GM12872 (cell line): Measurements from ENCODE around the gene M6PR.

Experiments
- TF ChIP-seq, protein P1 (sequence below): IDR thresholded peaks from 3 replicates; pipeline ENCODE4 v1.5.1; 2011; ENCODE audit warnings: low read depth, mild to moderate bottlenecking, low read length, moderate library complexity; ENCODE audit not compliant: insufficient read depth

M6PR gene

DNA sequence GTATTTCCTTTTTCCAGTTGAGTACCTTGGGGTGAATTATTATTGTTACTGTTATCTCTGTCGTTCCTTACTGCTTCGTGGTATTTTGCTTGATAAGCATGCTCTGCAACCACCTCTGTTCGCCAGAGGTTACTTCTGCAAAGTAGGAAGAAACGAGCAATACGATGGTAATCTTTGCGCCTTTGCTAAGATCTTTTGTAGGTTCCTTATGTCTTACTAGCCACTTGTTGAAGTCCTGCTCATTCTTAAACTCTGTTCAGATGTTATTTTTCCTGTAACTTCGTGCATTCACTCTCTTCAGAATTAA, 729 bp upstream of the M6PR start:
- TF ChIP-seq, protein P1, sequence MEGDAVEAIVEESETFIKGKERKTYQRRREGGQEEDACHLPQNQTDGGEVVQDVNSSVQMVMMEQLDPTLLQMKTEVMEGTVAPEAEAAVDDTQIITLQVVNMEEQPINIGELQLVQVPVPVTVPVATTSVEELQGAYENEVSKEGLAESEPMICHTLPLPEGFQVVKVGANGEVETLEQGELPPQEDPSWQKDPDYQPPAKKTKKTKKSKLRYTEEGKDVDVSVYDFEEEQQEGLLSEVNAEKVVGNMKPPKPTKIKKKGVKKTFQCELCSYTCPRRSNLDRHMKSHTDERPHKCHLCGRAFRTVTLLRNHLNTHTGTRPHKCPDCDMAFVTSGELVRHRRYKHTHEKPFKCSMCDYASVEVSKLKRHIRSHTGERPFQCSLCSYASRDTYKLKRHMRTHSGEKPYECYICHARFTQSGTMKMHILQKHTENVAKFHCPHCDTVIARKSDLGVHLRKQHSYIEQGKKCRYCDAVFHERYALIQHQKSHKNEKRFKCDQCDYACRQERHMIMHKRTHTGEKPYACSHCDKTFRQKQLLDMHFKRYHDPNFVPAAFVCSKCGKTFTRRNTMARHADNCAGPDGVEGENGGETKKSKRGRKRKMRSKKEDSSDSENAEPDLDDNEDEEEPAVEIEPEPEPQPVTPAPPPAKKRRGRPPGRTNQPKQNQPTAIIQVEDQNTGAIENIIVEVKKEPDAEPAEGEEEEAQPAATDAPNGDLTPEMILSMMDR, result no peak

DNA sequence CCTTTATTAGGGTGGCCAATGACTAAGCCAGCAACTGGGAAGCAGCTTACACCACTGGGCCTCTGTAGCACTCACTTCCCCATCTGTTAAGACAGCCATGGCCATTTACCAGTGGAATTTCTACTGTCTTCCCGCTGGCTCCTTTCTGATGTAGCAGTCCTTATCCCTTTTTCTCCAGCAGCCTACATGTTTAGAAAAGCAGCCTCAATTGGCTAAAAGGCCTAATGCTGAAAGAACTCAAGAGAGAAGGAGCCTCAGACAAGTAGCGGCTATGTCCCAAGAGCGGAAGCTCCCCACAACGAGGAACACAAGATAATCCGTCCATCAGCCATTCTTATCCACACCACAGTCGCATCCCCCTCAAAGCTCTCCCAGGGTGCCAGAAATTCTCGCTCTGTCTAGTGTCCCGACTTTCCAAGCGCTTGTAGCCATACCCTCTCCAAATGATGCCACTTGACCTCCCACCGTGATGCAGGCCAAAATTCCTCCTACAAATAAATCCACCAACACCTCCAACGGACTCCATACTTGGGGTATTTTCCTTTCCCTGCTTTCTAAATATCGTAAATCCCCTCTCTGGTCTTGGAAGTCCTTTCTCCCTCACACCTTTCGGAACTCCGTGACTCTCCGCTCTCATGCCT, 624 bp downstream of the M6PR start:
- TF ChIP-seq, protein P1, result no peak

DNA sequence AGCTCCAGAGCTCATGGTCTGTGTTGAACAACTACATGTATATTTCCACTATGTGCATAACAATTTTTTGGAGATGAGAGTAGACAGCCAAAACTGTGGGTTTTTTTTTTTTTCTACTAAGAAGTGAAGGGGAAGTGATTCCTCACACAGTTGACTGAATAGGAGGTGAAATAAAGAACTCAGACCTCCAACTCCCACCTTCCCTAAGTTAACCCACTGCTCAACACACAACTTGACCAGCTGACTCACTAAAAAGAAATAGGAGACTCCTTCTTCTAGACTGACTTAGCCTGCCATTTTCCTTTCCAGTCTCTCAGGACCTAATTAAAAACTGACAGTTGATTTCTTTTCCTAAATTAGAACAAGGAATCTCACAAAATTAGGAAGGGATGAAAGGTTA, 1.7 kb downstream of the M6PR start:
- TF ChIP-seq, protein P1, result no peak

DNA sequence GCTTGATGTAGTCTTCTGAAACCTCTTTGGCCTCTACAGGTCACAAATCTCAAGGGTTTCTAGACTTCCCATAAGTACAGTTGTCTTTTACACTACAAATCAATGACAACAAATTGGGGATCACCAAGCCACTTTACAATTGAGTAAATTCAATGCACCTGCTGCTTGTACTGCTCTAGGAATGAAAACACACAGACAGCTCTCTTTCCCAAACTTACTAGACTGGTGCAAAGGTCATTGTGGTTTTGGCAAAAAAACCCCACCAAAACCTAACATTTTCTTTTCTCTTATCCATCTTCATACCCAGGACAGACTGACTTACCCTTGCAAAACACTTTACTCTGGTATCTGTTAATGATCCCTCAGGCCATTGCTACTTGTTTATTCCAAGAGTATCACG, 2.7 kb downstream of the M6PR start:
- TF ChIP-seq, protein P1, result no peak

DNA sequence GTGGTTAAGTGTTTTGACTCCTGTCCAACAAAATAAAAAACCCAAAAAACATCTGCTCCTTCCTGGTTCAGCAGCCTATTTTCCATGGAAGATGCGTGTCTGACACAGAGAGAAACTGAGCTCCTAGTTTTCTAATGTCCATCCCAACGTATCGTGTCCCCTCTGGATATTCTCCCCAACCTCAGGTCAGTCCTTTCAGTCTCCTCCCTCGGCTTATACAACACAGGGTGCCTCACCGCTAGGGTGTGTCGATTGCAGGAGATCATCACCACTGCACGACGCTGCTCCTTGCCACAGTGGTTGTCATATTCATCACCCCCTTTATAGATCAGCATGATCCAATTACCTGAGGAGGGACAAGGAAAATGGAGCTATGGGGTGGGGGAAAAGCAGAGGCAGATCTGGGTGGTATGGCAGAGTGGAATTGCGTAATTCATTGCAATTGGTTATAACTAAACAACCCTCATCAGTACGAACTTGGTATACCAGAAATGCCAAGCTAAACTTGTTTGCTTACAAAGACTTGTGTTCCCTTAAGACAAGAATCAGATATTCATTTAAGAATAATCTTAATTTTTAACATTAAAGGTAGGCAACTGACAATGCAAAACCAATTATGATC, 5.8 kb downstream of the M6PR start:
- TF ChIP-seq, protein P1, result no peak

DNA sequence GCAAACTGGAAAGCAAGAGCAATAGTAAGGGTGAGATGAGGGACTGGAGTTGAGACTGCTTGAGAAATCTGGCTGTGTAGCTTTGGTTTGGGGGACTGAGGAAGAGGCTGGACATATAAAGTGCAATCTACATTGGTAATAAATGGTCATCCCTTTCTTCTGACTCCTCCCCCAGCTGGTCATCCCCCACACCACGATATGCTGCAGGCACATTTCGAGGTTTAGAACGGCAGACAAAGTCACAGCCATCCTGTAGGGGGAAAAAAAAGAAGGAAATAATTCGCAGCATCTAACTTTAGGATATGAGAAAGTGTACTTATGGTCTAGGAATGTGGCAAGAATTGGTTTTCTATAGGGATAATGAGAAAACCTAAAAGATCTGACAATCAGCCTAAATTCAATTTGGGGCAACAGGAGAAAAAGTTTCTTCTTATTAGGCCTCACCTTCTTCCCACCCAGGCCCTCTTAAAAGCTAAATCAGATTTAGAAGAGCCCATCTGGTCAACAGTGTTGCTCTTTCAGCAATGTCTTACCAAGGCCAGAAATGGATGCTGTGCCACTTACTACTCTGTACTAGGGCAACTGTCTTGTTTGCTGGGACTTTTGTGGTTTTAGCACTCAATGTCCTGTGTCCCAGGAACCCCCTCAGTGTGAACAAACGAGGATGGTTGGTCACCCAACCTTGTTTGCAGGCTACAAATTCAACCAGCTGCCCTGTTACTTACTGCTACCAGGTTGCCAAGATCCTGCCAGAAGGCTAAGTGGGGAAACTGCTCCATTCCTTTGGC, 7.6 kb downstream of the M6PR start:
- TF ChIP-seq, protein P1, result no peak

DNA sequence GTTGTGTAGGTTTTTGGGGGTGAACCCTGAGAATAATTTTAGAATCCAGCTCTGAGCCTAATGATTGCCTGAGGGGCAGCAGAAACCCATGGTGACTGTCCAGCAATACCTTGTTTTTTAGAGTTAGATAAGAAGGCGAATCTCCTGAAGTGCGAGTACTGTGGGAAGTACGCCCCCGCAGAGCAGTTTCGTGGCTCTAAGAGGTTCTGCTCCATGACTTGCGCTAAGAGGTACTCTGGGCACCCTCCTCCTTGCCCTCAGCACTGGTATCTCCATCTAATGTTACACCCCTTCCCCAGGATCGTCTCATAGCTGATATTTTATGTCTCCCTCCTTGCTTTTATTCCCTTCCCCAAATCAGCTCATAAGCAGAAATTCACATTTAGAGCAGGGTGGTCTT, 12.7 kb downstream of the M6PR start:
- TF ChIP-seq, protein P1, result no peak
